ENCODE measurements around the gene MTUS2.

DNA sequence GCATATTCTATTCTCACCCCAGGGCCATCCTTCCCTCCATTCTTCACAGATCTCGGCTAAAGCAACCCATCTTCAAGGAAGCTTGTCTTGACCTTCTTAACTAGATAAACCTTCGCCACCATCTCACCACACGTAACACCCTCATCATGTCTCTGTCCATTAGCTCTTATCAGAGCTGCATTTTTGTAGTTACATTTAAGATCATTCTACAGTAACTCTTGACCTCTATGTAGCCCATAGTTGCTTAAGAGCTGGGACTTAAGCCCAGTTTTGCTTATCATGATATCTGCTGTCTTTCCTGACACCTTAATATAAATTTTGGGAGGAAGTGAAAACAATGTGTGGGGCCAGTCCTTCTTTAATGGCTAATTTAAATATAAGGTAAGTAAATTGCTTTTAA is 345.1 kb downstream of the MTUS2 start:
- TF ChIP-seq, protein P1, sequence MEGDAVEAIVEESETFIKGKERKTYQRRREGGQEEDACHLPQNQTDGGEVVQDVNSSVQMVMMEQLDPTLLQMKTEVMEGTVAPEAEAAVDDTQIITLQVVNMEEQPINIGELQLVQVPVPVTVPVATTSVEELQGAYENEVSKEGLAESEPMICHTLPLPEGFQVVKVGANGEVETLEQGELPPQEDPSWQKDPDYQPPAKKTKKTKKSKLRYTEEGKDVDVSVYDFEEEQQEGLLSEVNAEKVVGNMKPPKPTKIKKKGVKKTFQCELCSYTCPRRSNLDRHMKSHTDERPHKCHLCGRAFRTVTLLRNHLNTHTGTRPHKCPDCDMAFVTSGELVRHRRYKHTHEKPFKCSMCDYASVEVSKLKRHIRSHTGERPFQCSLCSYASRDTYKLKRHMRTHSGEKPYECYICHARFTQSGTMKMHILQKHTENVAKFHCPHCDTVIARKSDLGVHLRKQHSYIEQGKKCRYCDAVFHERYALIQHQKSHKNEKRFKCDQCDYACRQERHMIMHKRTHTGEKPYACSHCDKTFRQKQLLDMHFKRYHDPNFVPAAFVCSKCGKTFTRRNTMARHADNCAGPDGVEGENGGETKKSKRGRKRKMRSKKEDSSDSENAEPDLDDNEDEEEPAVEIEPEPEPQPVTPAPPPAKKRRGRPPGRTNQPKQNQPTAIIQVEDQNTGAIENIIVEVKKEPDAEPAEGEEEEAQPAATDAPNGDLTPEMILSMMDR (IDR thresholded peaks at IDR 0.05): no peak
- no peak for TF ChIP-seq POLR2A (IDR thresholded peaks at IDR 0.05)
- no peak for TF ChIP-seq POLR2AphosphoS5 (IDR thresholded peaks at IDR 0.05)

All from stomach (tissue), 4 donors.